SH-SY5Y (cell line): ENCODE data around the gene HOXA10.

Experiments
- GATA2 ChIP-seq: IDR thresholded peaks from 2 replicates; pipeline ENCODE4 v1.6.1; 2011; ENCODE audit warnings: mild to moderate bottlenecking, low read depth, low read length
- GATA3 ChIP-seq: IDR thresholded peaks from 2 replicates; pipeline ENCODE4 v1.6.1; 2011; ENCODE audit warnings: low read depth, mild to moderate bottlenecking, low read length, moderate library complexity

- TF ChIP-seq GATA3: no peak
- TF ChIP-seq GATA2: no peak
Observed at GRCh38 chr7:27156916-27157701, 17.0 kb downstream of the HOXA10 start.
